ENCODE data around the gene NPHP4.

The NPHP4 gene

GRCh38 chr1:5818755-5819154 is 173.5 kb downstream of the NPHP4 start:
- H3F3A ChIP-seq (ENCODE audit: control insufficient read depth, insufficient read depth), result no peaks in the 10 kb centered on the region
- no peak overlapping the region for H3K4me2 ChIP-seq (ENCODE audit: low read length)
- no peaks in the 10 kb centered on the region for H3K36me3 ChIP-seq (ENCODE audit: control insufficient read depth, low read length)
- H4K20me1 ChIP-seq (ENCODE audit: control insufficient read depth, insufficient read depth, low read depth, low read length), result no peaks in the 10 kb centered on the region
- H3K79me2 ChIP-seq (ENCODE audit: control insufficient read depth, low read length), result no peaks in the 10 kb centered on the region
- no peak overlapping the region for H3K27ac ChIP-seq (ENCODE audit: low read depth, low read length)
- no peak for TF ChIP-seq EZH2phosphoT487 (IDR thresholded peaks at IDR 0.05; ENCODE audit: borderline replicate concordance, low read length)
- TF ChIP-seq CTCF (IDR thresholded peaks at IDR 0.05; ENCODE audit: low read depth, low read length, poor library complexity, severe bottlenecking), result no peak
- no peak overlapping the region for H3K4me3 ChIP-seq (ENCODE audit: low read length)
- H3K27me3 ChIP-seq (ENCODE audit: control insufficient read depth, low read length), result no peaks in the 10 kb centered on the region
- H3K4me1 ChIP-seq (ENCODE audit: control insufficient read depth, low read length), result no peaks in the 10 kb centered on the region
- no peaks in the 10 kb centered on the region for H3K9me2 ChIP-seq (replicated peaks; ENCODE audit: control insufficient read depth, low read length)
- no peaks in the 10 kb centered on the region for H3K9me3 ChIP-seq (ENCODE audit: control insufficient read depth, insufficient read depth, low read length)

DNA sequence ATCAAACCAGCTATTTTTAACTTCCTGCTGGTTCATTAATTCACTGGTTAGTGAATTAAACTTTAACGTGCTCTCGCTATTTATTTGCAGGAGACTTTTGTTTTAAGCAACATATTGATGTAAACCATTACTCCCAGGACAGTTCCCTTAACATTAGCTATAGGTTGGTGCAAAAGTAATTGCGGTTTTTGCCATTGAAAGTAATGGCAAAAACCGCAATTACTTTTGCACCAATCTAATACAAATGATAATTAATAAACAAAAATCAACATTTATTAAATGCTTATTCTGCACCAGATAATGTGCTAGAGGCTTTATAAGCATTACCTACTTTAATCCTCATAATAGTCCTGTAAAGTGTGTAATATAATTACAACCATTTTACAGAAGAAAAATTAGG is 176.5 kb downstream of the NPHP4 start:
- TF ChIP-seq EZH2phosphoT487 (IDR thresholded peaks at IDR 0.05; ENCODE audit: borderline replicate concordance, low read length) (no peak), CTCF (IDR thresholded peaks at IDR 0.05; ENCODE audit: low read depth, low read length, poor library complexity, severe bottlenecking) (no peak)
- H3K79me2 ChIP-seq (ENCODE audit: control insufficient read depth, low read length), result no peaks in the 10 kb centered on the region
- no peaks in the 10 kb centered on the region for H3K9me2 ChIP-seq (replicated peaks; ENCODE audit: control insufficient read depth, low read length)
- no peaks in the 10 kb centered on the region for H3F3A ChIP-seq (ENCODE audit: control insufficient read depth, insufficient read depth)
- H3K27me3 ChIP-seq (ENCODE audit: control insufficient read depth, low read length), result no peaks in the 10 kb centered on the region
- H4K20me1 ChIP-seq (ENCODE audit: control insufficient read depth, insufficient read depth, low read depth, low read length), result no peaks in the 10 kb centered on the region
- no peak overlapping the region for H3K27ac ChIP-seq (ENCODE audit: low read depth, low read length)
- H3K36me3 ChIP-seq (ENCODE audit: control insufficient read depth, low read length), result no peaks in the 10 kb centered on the region
- H3K4me3 ChIP-seq (ENCODE audit: low read length), result no peak overlapping the region
- H3K9me3 ChIP-seq (ENCODE audit: control insufficient read depth, insufficient read depth, low read length), result no peaks in the 10 kb centered on the region
- H3K4me1 ChIP-seq (ENCODE audit: control insufficient read depth, low read length), result no peaks in the 10 kb centered on the region
- H3K4me2 ChIP-seq (ENCODE audit: low read length), result no peak overlapping the region

- Histone ChIP-seq H3K9me3 (ENCODE audit: control insufficient read depth, insufficient read depth, low read length) (no peaks in the 10 kb centered on the region), H3F3A (ENCODE audit: control insufficient read depth, insufficient read depth) (no peaks in the 10 kb centered on the region), H3K27ac (ENCODE audit: low read depth, low read length) (no peak overlapping the region), H3K4me3 (ENCODE audit: low read length) (no peak overlapping the region), H3K4me2 (ENCODE audit: low read length) (no peak overlapping the region), H4K20me1 (ENCODE audit: control insufficient read depth, insufficient read depth, low read depth, low read length) (no peaks in the 10 kb centered on the region), H3K79me2 (ENCODE audit: control insufficient read depth, low read length) (no peaks in the 10 kb centered on the region), H3K27me3 (ENCODE audit: control insufficient read depth, low read length) (no peaks in the 10 kb centered on the region), H3K36me3 (ENCODE audit: control insufficient read depth, low read length) (no peaks in the 10 kb centered on the region), H3K4me1 (ENCODE audit: control insufficient read depth, low read length) (no peaks in the 10 kb centered on the region), H3K9me2 (replicated peaks; ENCODE audit: control insufficient read depth, low read length) (no peaks in the 10 kb centered on the region)
- TF ChIP-seq CTCF (IDR thresholded peaks at IDR 0.05; ENCODE audit: low read depth, low read length, poor library complexity, severe bottlenecking), result no peak
- no peak for TF ChIP-seq EZH2phosphoT487 (IDR thresholded peaks at IDR 0.05; ENCODE audit: borderline replicate concordance, low read length)
Observed at GRCh38 chr1:5815211-5815610, 177.0 kb downstream of the NPHP4 start.
